GM12892 (cell line): Measurements from ENCODE around the gene SPHK2.

Experiments
- POLR2A ChIP-seq: IDR thresholded peaks from 2 replicates; pipeline ENCODE4 v1.6.1; 2011; ENCODE audit warnings: low read depth, low read length, control low read depth
- POLR2AphosphoS5 ChIP-seq: IDR thresholded peaks from 2 replicates; pipeline ENCODE4 v1.6.1; 2011; ENCODE audit warnings: low read depth, low read length, control low read depth

GRCh38 chr19:48645620-48646000, 26.3 kb downstream of the SPHK2 start:
- TF ChIP-seq POLR2AphosphoS5 (no peak), POLR2A (no peak)
